ENCODE results near the gene IGSF21. TPM values are rescaled to one million over a fixed set of nuclear protein-coding genes. Genes with fewer than 3 reads are reported as not detected.

IGSF21 gene
- total RNA-seq, 1 donor = not detected

- TF ChIP-seq CTCF (IDR thresholded peaks at IDR 0.05; ENCODE audit: insufficient read depth, low read length) = no peak
- H3K4me3 ChIP-seq (ENCODE audit: low read depth, low read length) = no peak overlapping the region
- no peak for DNase-seq (ENCODE audit: low read depth)
These were observed 91.9 kb downstream of the IGSF21 start for GRCh38 chr1:18199462-18199861.

- DNase-seq (ENCODE audit: low read depth) = no peak
- TF ChIP-seq CTCF (IDR thresholded peaks at IDR 0.05; ENCODE audit: insufficient read depth, low read length) = no peak
- H3K4me3 ChIP-seq (ENCODE audit: low read depth, low read length) = no peak overlapping the region
These were observed 92.6 kb downstream of the IGSF21 start for GRCh38 chr1:18200136-18200717.

- no peak overlapping the region for H3K4me3 ChIP-seq (ENCODE audit: low read depth, low read length)
- TF ChIP-seq CTCF (IDR thresholded peaks at IDR 0.05; ENCODE audit: insufficient read depth, low read length) = no peak
- DNase-seq (ENCODE audit: low read depth) = no peak
These were observed 93.3 kb downstream of the IGSF21 start for GRCh38 chr1:18200918-18201317.

GRCh38 chr1:18201997-18202719, 94.6 kb downstream of the IGSF21 start:
- DNase-seq (ENCODE audit: low read depth) = no peak

GRCh38 chr1:18203645-18204044, 96.0 kb downstream of the IGSF21 start:
- no peak for DNase-seq (ENCODE audit: low read depth)
- TF ChIP-seq CTCF (IDR thresholded peaks at IDR 0.05; ENCODE audit: insufficient read depth, low read length) = no peak
- H3K4me3 ChIP-seq (ENCODE audit: low read depth, low read length) = no peak overlapping the region

More at GRCh38 chr1:18201997-18202719, 94.6 kb downstream of the IGSF21 start:
- no peak overlapping the region for H3K4me3 ChIP-seq (ENCODE audit: low read depth, low read length)
- TF ChIP-seq CTCF (IDR thresholded peaks at IDR 0.05; ENCODE audit: insufficient read depth, low read length) = no peak

GRCh38 chr1:18204575-18204974, 97.0 kb downstream of the IGSF21 start:
- DNase-seq (ENCODE audit: low read depth) = no peak
- no peak for TF ChIP-seq CTCF (IDR thresholded peaks at IDR 0.05; ENCODE audit: insufficient read depth, low read length)
- H3K4me3 ChIP-seq (ENCODE audit: low read depth, low read length) = no peak overlapping the region

Data from fibroblast of the aortic adventitia (primary cell).